HCT116 (cell line): Measurements from ENCODE around the gene USP12.

Source experiments
- EZH2 ChIP-seq: fragments of 200-600 bp; sonication (generic); IDR thresholded peaks from 2 replicates; pipeline ENCODE4 v1.6.1; 2017; ENCODE audit warnings: antibody characterized with exemption, mixed run types
- JUND ChIP-seq: IDR thresholded peaks from 2 replicates; pipeline ENCODE4 v1.6.1; 2012
- POLR2AphosphoS5 ChIP-seq: IDR thresholded peaks from 2 replicates; pipeline ENCODE4 v1.6.1; 2011; ENCODE audit warnings: mild to moderate bottlenecking, low read depth, low read length, moderate library complexity
- SIN3A ChIP-seq: IDR thresholded peaks from 2 replicates; pipeline ENCODE4 v1.6.1; 2012; ENCODE audit warnings: low read depth
- SRF ChIP-seq: IDR thresholded peaks from 2 replicates; pipeline ENCODE4 v1.6.1; 2012; ENCODE audit warnings: low read depth
- ZNF274 ChIP-seq: fragments of 200-500 bp; sonication (Bioruptor generic); IDR thresholded peaks from 2 replicates; pipeline ENCODE4 v1.6.1; 2014; ENCODE audit warnings: mild to moderate bottlenecking, low read depth, low read length, inconsistent platforms
- TF ChIP-seq, protein P1 (sequence below), 3 experiments: fragments of 200-600 bp in 1 of 3; sonication (generic) in 1 of 3; IDR thresholded peaks in 2 of 3; conservative IDR thresholded peaks in 1 of 3; 2 replicates each; pipeline ENCODE4 v1.5.1; 2012 to 2017; ENCODE audit warnings: low read depth in 2 of 3, low read length in 2 of 3, antibody characterized with exemption in 1 of 3, borderline replicate concordance in 1 of 3, control low read depth in 1 of 3, mild to moderate bottlenecking in 1 of 3, mixed read lengths in 1 of 3, mixed run types in 1 of 3, moderate library complexity in 1 of 3; ENCODE audit not compliant: insufficient read depth in 1 of 3
- TF ChIP-seq, protein P2 (sequence below): IDR thresholded peaks from 2 replicates; pipeline ENCODE4 v1.6.1; 2012

DNA sequence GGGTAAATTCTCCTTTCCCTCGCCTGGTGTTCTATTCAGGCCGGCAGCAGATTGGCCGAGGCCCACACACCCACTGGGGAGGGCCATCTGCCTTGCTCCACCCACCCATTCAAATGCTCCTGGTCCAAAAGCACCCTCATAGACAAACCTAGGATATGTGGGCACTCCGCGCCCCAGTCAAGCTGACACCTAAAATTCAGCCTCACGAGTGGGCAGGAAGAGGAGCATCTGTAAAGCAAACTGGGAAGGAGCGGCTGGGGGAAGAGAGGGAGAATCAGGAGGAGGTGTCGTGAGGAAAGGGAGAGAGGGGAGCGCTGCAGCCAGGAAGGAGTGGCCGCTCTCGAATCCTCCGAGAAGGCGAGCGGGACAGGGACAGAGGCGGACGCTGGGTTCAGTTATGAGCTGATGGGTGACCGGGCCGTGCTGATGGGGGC is 136.9 kb downstream of the USP12 start:
- TF ChIP-seq SIN3A (no peak), SRF (no peak), EZH2 (no peak), POLR2AphosphoS5 (no peak), JUND (no peak), ZNF274 (no peak)
- TF ChIP-seq, protein P1, sequence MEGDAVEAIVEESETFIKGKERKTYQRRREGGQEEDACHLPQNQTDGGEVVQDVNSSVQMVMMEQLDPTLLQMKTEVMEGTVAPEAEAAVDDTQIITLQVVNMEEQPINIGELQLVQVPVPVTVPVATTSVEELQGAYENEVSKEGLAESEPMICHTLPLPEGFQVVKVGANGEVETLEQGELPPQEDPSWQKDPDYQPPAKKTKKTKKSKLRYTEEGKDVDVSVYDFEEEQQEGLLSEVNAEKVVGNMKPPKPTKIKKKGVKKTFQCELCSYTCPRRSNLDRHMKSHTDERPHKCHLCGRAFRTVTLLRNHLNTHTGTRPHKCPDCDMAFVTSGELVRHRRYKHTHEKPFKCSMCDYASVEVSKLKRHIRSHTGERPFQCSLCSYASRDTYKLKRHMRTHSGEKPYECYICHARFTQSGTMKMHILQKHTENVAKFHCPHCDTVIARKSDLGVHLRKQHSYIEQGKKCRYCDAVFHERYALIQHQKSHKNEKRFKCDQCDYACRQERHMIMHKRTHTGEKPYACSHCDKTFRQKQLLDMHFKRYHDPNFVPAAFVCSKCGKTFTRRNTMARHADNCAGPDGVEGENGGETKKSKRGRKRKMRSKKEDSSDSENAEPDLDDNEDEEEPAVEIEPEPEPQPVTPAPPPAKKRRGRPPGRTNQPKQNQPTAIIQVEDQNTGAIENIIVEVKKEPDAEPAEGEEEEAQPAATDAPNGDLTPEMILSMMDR (IDR thresholded peaks at IDR 0.05 in 2 of 3, conservative IDR thresholded peaks at IDR 0.05 in 1 of 3; ENCODE audit: borderline replicate concordance in 1 of 3, insufficient read depth in 1 of 3, low read depth in 2 of 3, low read length in 2 of 3), result no peak
- TF ChIP-seq, protein P2, sequence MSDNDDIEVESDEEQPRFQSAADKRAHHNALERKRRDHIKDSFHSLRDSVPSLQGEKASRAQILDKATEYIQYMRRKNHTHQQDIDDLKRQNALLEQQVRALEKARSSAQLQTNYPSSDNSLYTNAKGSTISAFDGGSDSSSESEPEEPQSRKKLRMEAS, result no peak
